IMR-90 (cell line): ENCODE results near the gene WNK3. TPM values are rescaled to one million over a fixed set of nuclear protein-coding genes. Genes with fewer than 3 reads are reported as not detected.

Experiments used
- ATAC-seq: fragments of 200-7000 bp; cut with Tn5 transposase; 2 replicates; pipeline ENCODE4 v1.9.1; 2020; ENCODE audit warnings: low read depth, mild to moderate bottlenecking, moderate library complexity
- BruUV-seq: library from RNA; stranded (reverse); fragments of 400-500 nt; replicated peaks from 2 replicates; lab custom pipeline; 2021; lab: Mats Ljungman, UMichigan
- CTCF ChIA-PET: fragments of 300-600 bp; formaldehyde crosslinking; extraction: SDS; loops from one replicate; lab custom pipeline; 2021; ENCODE audit warnings: antibody characterized with exemption; lab: Yijun Ruan, JAX
- POLR2A ChIA-PET: fragments of 300-600 bp; sonication (Branson Sonifier 250); formaldehyde crosslinking; loops from one replicate; lab custom pipeline; 2022; ENCODE audit warnings: antibody characterized with exemption; ENCODE audit not compliant: unreplicated experiment; lab: Charles Lee
- DNase-seq: peaks from one replicate; pipeline ENCODE4 v3.0.0; 2013
- H2AFZ ChIP-seq: replicated peaks from 2 replicates; pipeline ENCODE3; 2013; ENCODE audit warnings: low read length, mild to moderate bottlenecking; ENCODE audit not compliant: poor library complexity
- H2AK5ac ChIP-seq: 2 replicates; pipeline ENCODE4 v1.6.1; 2013; ENCODE audit warnings: low read depth, low read length, inconsistent platforms
- H2AK9ac ChIP-seq: replicated peaks from 2 replicates; pipeline ENCODE3; 2013; ENCODE audit warnings: mild to moderate bottlenecking, low read depth, low read length, moderate library complexity; ENCODE audit not compliant: poor library complexity
- H2BK120ac ChIP-seq: 2 replicates; pipeline ENCODE4 v1.6.1; 2013; ENCODE audit warnings: low read depth, low read length, inconsistent platforms
- H2BK15ac ChIP-seq: 3 replicates; pipeline ENCODE4 v1.6.1; 2013; ENCODE audit warnings: low read depth, low read length, inconsistent platforms
- H2BK20ac ChIP-seq: 2 replicates; pipeline ENCODE4 v1.6.1; 2013; ENCODE audit warnings: low read depth, mild to moderate bottlenecking, inconsistent platforms, low read length, moderate library complexity
- H2BK5ac ChIP-seq: 2 replicates; pipeline ENCODE4 v1.6.1; 2013; ENCODE audit warnings: mild to moderate bottlenecking, low read depth, low read length, inconsistent platforms; ENCODE audit not compliant: poor library complexity, severe bottlenecking
- H3K14ac ChIP-seq: replicated peaks from 2 replicates; pipeline ENCODE4 v1.6.1; 2013; ENCODE audit warnings: low read depth, low read length, inconsistent platforms
- H3K18ac ChIP-seq: 2 replicates; pipeline ENCODE4 v1.6.1; 2013; ENCODE audit warnings: low read depth, low read length, control low read depth
- H3K23ac ChIP-seq: 2 replicates; pipeline ENCODE4 v1.6.1; 2013; ENCODE audit warnings: low read depth, low read length, inconsistent platforms
- H3K27ac ChIP-seq: 2 replicates; pipeline ENCODE4 v1.5.1; 2013; ENCODE audit warnings: mild to moderate bottlenecking, control low read depth, low read length; ENCODE audit not compliant: insufficient read depth
- H3K27me3 ChIP-seq: 2 replicates; pipeline ENCODE4 v1.6.1; 2013; ENCODE audit warnings: low read length; ENCODE audit not compliant: control insufficient read depth, insufficient read depth
- H3K36me3 ChIP-seq: 2 replicates; pipeline ENCODE4 v1.6.1; 2013; ENCODE audit warnings: low read length, mixed read lengths; ENCODE audit not compliant: control insufficient read depth, insufficient read depth
- H3K4ac ChIP-seq: 2 replicates; pipeline ENCODE4 v1.6.1; 2013; ENCODE audit warnings: low read depth, low read length, inconsistent platforms
- H3K4me1 ChIP-seq: 2 replicates; pipeline ENCODE4 v1.6.1; 2013; ENCODE audit warnings: low read length, mixed read lengths; ENCODE audit not compliant: control insufficient read depth, insufficient read depth
- H3K4me2 ChIP-seq: 2 replicates; pipeline ENCODE4 v1.6.1; 2013; ENCODE audit warnings: low read depth, mild to moderate bottlenecking, control low read depth, low read length, moderate library complexity
- H3K4me3 ChIP-seq: 2 replicates; pipeline ENCODE4 v1.5.1; 2013; ENCODE audit warnings: low read depth, mild to moderate bottlenecking, control low read depth, low read length, moderate library complexity; ENCODE audit not compliant: insufficient read depth
- H3K56ac ChIP-seq: 2 replicates; pipeline ENCODE4 v1.6.1; 2013; ENCODE audit warnings: low read length, inconsistent platforms; ENCODE audit not compliant: insufficient read depth; ENCODE audit errors: extremely low read depth
- H3K79me1 ChIP-seq, 2 experiments: 2 replicates each; pipeline ENCODE4 v1.6.1; 2013; ENCODE audit warnings: low read length in 2 of 2, inconsistent platforms in 1 of 2, low read depth in 1 of 2
- H3K9ac ChIP-seq: 2 replicates; pipeline ENCODE4 v1.6.1; 2013; ENCODE audit warnings: low read depth, low read length, control low read depth
- H3K9me1 ChIP-seq: 2 replicates; pipeline ENCODE4 v1.6.1; 2013; ENCODE audit warnings: low read length, inconsistent platforms; ENCODE audit not compliant: insufficient read depth
- H3K9me3 ChIP-seq: 2 replicates; pipeline ENCODE4 v1.6.1; 2013; ENCODE audit warnings: low read length; ENCODE audit not compliant: control insufficient read depth, insufficient read depth
- H4K20me1 ChIP-seq: 2 replicates; pipeline ENCODE4 v1.6.1; 2013; ENCODE audit warnings: low read length, inconsistent platforms; ENCODE audit not compliant: insufficient read depth
- H4K5ac ChIP-seq: 2 replicates; pipeline ENCODE4 v1.6.1; 2013; ENCODE audit warnings: mild to moderate bottlenecking, low read depth, low read length, control low read depth
- H4K8ac ChIP-seq, 2 experiments: 2 replicates each; pipeline ENCODE4 v1.6.1; 2013; ENCODE audit warnings: low read depth in 2 of 2, low read length in 2 of 2, control low read depth in 1 of 2, inconsistent platforms in 1 of 2
- H4K91ac ChIP-seq: 2 replicates; pipeline ENCODE4 v1.6.1; 2013; ENCODE audit warnings: low read depth, low read length, inconsistent platforms; ENCODE audit not compliant: insufficient read depth
- FOS ChIP-seq: fragments of 150-350 bp; IDR thresholded peaks from 2 replicates; pipeline ENCODE4 v1.6.1; 2016; ENCODE audit warnings: low read depth, low read length
- MAZ ChIP-seq: IDR thresholded peaks from 2 replicates; pipeline ENCODE4 v1.6.1; 2012; ENCODE audit warnings: low read depth, mild to moderate bottlenecking, low read length, improper control_type of control experiment, moderate library complexity, borderline replicate concordance
- RAD21 ChIP-seq: IDR thresholded peaks from 2 replicates; pipeline ENCODE4 v1.6.1; 2012; ENCODE audit warnings: low read length, improper control_type of control experiment
- WGBS, 2 experiments: methylation state at CpG; one replicate each; pipeline versions ENCODE4 v1.1.5 to v1.1.7; 2013; ENCODE audit warnings: missing lambda C conversion rate in 2 of 2; ENCODE audit not compliant: insufficient read length in 1 of 2; ENCODE audit errors: extremely low coverage in 2 of 2; 5-methylcytosine and 5-hydroxymethylcytosine counted together
- dilution Hi-C: fragments of 300-500 bp; cut with HindIII; formaldehyde crosslinking; loops from one replicate; pipeline ENCODE4 v1.14.3; 2018; ENCODE audit warnings: low sequenced_read_pairs; ENCODE audit not compliant: unreplicated experiment
- in situ Hi-C: fragments of 300-500 bp; cut with MboI; formaldehyde crosslinking; loops from 3 replicates; pipeline ENCODE4 v1.14.3; 2019; ENCODE audit warnings: low sequenced_read_pairs, inconsistent platforms, mixed read lengths
- intact Hi-C: fragments of 100-400 bp; cut with micrococcal nuclease; formaldehyde crosslinking; loops from 2 replicates; pipeline ENCODE4 v1.10.0; 2022
- polyA plus RNA-seq, 3 experiments: library from polyadenylated mRNA; depleted of rRNA; stranded (reverse); fragments of >200 nt; gene quantifications; 2 replicates each; pipeline ENCODE4 v1.2.3, GENCODE V29; 2012; ENCODE audit warnings: low replicate concordance in 1 of 3
- total RNA-seq: library from RNA; depleted of rRNA; stranded (reverse); fragments of >200 nt; gene quantifications from 2 replicates; pipeline ENCODE4 v1.2.3, GENCODE V29; 2012

Gene WNK3
- total and polyA plus RNA-seq, 2 of the 4 experiments (the other 2 are of a cell fraction): 0.15 to 1.4 TPM

DNA sequence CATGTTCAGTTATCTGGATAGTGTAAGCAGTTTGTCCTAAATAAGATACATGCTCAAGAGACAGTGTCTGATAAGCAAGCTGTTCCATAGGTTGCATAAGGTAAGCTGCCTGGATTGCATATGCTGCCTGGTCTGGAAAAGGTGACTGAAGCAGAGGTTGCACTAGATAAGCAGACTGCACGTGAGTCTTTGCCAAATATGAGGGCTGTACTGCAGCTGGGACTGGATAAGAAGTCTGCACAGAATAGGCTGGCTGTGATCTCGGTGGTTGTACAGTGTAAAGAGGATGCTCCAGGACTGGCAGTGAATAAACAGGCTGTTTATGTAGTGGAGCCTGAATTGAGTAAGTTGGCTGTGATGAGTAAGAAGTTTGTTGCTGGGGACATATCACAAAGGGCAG is 68.9 kb downstream of the WNK3 start:
- intact Hi-C loops: no loop called here

More for the DNA sequence above, 68.9 kb downstream of the WNK3 start:
- H4K20me1 ChIP-seq: no peaks in the 10 kb centered on the region
- no peak overlapping the region for H3K9ac ChIP-seq
- H2AK9ac ChIP-seq: no peak overlapping the region
- H2AK5ac ChIP-seq: no peak overlapping the region
- no peaks in the 10 kb centered on the region for H3K79me1 ChIP-seq
- no peak overlapping the region for H2BK20ac ChIP-seq
- H3K4me2 ChIP-seq: no peak overlapping the region
- TF ChIP-seq RAD21: no peak
- no peak for TF ChIP-seq FOS
- no peak for TF ChIP-seq MAZ
- no peaks in the 10 kb centered on the region for H3K9me3 ChIP-seq
- dilution Hi-C loops: no loop called here
- ATAC-seq: no peak
- no TSS peak for BruUV-seq
- WGBS, 2 experiments: 29% methylated on average over 2 of the region's 2 CpGs; no CpG with 5 or more reads in 1 of the 2 experiments
- H3K4me3 ChIP-seq: no peak overlapping the region
- H3K18ac ChIP-seq: no peak overlapping the region
- in situ Hi-C loops: no loop called here
- DNase-seq: no peak
- no peak overlapping the region for H3K4ac ChIP-seq
- no peak overlapping the region for H3K56ac ChIP-seq
- no peak overlapping the region for H4K5ac ChIP-seq
- no peak overlapping the region for H2BK5ac ChIP-seq
- ChIA-PET CTCF (no interaction called here), POLR2A (no interaction called here)
- no peak overlapping the region for H2AFZ ChIP-seq
- no peaks in the 10 kb centered on the region; the same call in 1 of the 2 replicates for H3K27me3 ChIP-seq
- no peak overlapping the region for H3K14ac ChIP-seq
- no peak overlapping the region for H3K23ac ChIP-seq
- H3K9me1 ChIP-seq: no peaks in the 10 kb centered on the region
- no peaks in the 10 kb centered on the region for H3K4me1 ChIP-seq
- no peak overlapping the region for H4K8ac ChIP-seq
- no peak overlapping the region for H4K91ac ChIP-seq
- no peak overlapping the region for H2BK120ac ChIP-seq
- no peak overlapping the region for H2BK15ac ChIP-seq
- no peaks in the 10 kb centered on the region for H3K36me3 ChIP-seq
- no peak overlapping the region for H3K27ac ChIP-seq
